Uterus (tissue), 4 donors: ENCODE data around the gene LGR6. TPM values are rescaled to one million over a fixed set of nuclear protein-coding genes. Genes with fewer than 3 reads are reported as not detected.

Source experiments
- DNase-seq, 2 donors: peaks; one replicate each; pipeline ENCODE4 v3.0.0-alpha.2; 2019 to 2020
- H3K27ac ChIP-seq, 2 donors: fragments of 200-600 bp; sonication (generic); 1 replicate in 1 of 2; 2 replicates in 1 of 2; pipeline ENCODE4 v1.5.1; 2016 to 2018
- H3K27me3 ChIP-seq, 2 donors: fragments of 200-600 bp; sonication (generic); one replicate each; pipeline ENCODE4 v1.5.1; 2018 to 2019; ENCODE audit warnings: control low read depth in 1 of 2
- H3K36me3 ChIP-seq, 2 donors: fragments of 200-600 bp; sonication (generic); one replicate each; pipeline ENCODE4 v1.5.1; 2019; ENCODE audit warnings: control low read depth in 1 of 2
- H3K4me1 ChIP-seq, 2 donors: fragments of 200-600 bp; sonication (generic); one replicate each; pipeline ENCODE4 v1.5.1; 2018 to 2019; ENCODE audit warnings: control low read depth in 1 of 2
- H3K4me3 ChIP-seq, 2 donors: fragments of 200-600 bp; sonication (generic); 1 replicate in 1 of 2; 2 replicates in 1 of 2; pipeline ENCODE4 v1.5.1; 2018 to 2019; ENCODE audit warnings: mild to moderate bottlenecking in 1 of 2
- H3K9me3 ChIP-seq, 2 donors: fragments of 200-600 bp; sonication (generic); one replicate each; pipeline ENCODE4 v1.5.1; 2019; ENCODE audit warnings: control low read depth in 1 of 2
- CTCF ChIP-seq, 4 experiments: fragments of 200-600 bp in 2 of 4; fragments of 450-650 bp in 2 of 4; sonication (generic) in 2 of 4; IDR thresholded peaks; one replicate each; pipeline ENCODE4 v1.5.1; 2016 to 2019; ENCODE audit warnings: antibody characterized with exemption in 4 of 4, mild to moderate bottlenecking in 2 of 4, moderate library complexity in 1 of 4
- POLR2A ChIP-seq, 2 donors: fragments of 450-650 bp; IDR thresholded peaks; one replicate each; pipeline ENCODE4 v1.6.1; 2016; ENCODE audit warnings: antibody characterized with exemption in 2 of 2, mild to moderate bottlenecking in 1 of 2, moderate library complexity in 1 of 2
- intact Hi-C: fragments of 100-400 bp; cut with DNase I; formaldehyde crosslinking; loops from one replicate; pipeline ENCODE4 v1.15.1; 2023; ENCODE audit warnings: low total_unique reads
- total RNA-seq, 4 donors: library from RNA; depleted of rRNA in 3 of 4; stranded (reverse); fragments of >200 nt in 3 of 4; gene quantifications; one replicate each; pipeline versions ENCODE4 v1.1.0 to v1.2.4, GENCODE V29; 2014 to 2023
- donor health status: DM: yes; HTN: yes; CAD: no.

LGR6 gene
- total RNA-seq, 4 donors from 2014 or later, result 3.5 to 7.2 (median 4.0) TPM; not detected in 1

- no peaks in the 10 kb centered on the region for H3K9me3 ChIP-seq
- no peak overlapping the region for H3K27ac ChIP-seq
- DNase-seq, result no peak
- H3K4me3 ChIP-seq, result no peak overlapping the region
- no peaks in the 10 kb centered on the region for H3K27me3 ChIP-seq
- intact Hi-C loops, result no loop called here
- no peaks in the 10 kb centered on the region for H3K36me3 ChIP-seq
- TF ChIP-seq POLR2A (IDR thresholded peaks at IDR 0.05), result no peak
- TF ChIP-seq CTCF (IDR thresholded peaks at IDR 0.05), result no peak
- no peaks in the 10 kb centered on the region for H3K4me1 ChIP-seq
Measured at GRCh38 chr1:202150602-202151001, 43.0 kb upstream of the LGR6 start.

GRCh38 chr1:202151045-202151444 lies 42.6 kb upstream of the LGR6 start:
- TF ChIP-seq POLR2A (IDR thresholded peaks at IDR 0.05) (no peak), CTCF (IDR thresholded peaks at IDR 0.05) (no peak)
- no peaks in the 10 kb centered on the region for H3K36me3 ChIP-seq
- H3K4me3 ChIP-seq, result no peak overlapping the region
- H3K27me3 ChIP-seq, result no peaks in the 10 kb centered on the region
- H3K4me1 ChIP-seq, result no peaks in the 10 kb centered on the region
- H3K27ac ChIP-seq, result no peak overlapping the region
- DNase-seq, result no peak
- intact Hi-C loops, result no loop called here
- no peaks in the 10 kb centered on the region for H3K9me3 ChIP-seq

- H3K4me1 ChIP-seq, result no peaks in the 10 kb centered on the region
- no peaks in the 10 kb centered on the region for H3K27me3 ChIP-seq
- DNase-seq, result no peak
- no peak overlapping the region for H3K4me3 ChIP-seq
- no peaks in the 10 kb centered on the region for H3K36me3 ChIP-seq
- H3K9me3 ChIP-seq, result no peaks in the 10 kb centered on the region
- no peak for TF ChIP-seq POLR2A (IDR thresholded peaks at IDR 0.05)
- no peak for TF ChIP-seq CTCF (IDR thresholded peaks at IDR 0.05)
- no peak overlapping the region for H3K27ac ChIP-seq
- intact Hi-C loops, result no loop called here
Measured at GRCh38 chr1:202152399-202152798, 41.2 kb upstream of the LGR6 start.

- DNase-seq, result no peak
- Histone ChIP-seq H3K27me3 (no peaks in the 10 kb centered on the region), H3K4me1 (no peaks in the 10 kb centered on the region), H3K9me3 (no peaks in the 10 kb centered on the region), H3K36me3 (no peaks in the 10 kb centered on the region), H3K27ac (no peak overlapping the region), H3K4me3 (no peak overlapping the region)
- TF ChIP-seq CTCF (IDR thresholded peaks at IDR 0.05) (no peak), POLR2A (IDR thresholded peaks at IDR 0.05) (no peak)
- intact Hi-C loops, result no loop called here
Measured at GRCh38 chr1:202153284-202153683, 40.3 kb upstream of the LGR6 start.

GRCh38 chr1:202154148-202154765 lies 39.3 kb upstream of the LGR6 start:
- no peaks in the 10 kb centered on the region for H3K4me1 ChIP-seq
- no peaks in the 10 kb centered on the region for H3K9me3 ChIP-seq
- DNase-seq, result no peak
- intact Hi-C loops, result no loop called here
- TF ChIP-seq POLR2A (IDR thresholded peaks at IDR 0.05) (no peak), CTCF (IDR thresholded peaks at IDR 0.05) (no peak)
- H3K27me3 ChIP-seq, result no peaks in the 10 kb centered on the region
- no peak overlapping the region for H3K4me3 ChIP-seq
- no peak overlapping the region for H3K27ac ChIP-seq
- no peaks in the 10 kb centered on the region for H3K36me3 ChIP-seq
